ENCODE results near the gene SNRNP25. TPM values are rescaled to one million over a fixed set of nuclear protein-coding genes. Genes with fewer than 3 reads are reported as not detected.

Gene SNRNP25
- total RNA-seq, 4 donors from 2014 or later, result 25.6 to 34.4 (median 28.5) TPM

GRCh38 chr16:67183-67791 lies 13.7 kb downstream of the SNRNP25 start:
- Histone ChIP-seq H3K9me3 (no peaks in the 10 kb centered on the region), H3K4me3 (no peak overlapping the region), H3K36me3 (peaks cover 0 to 28% of the 10 kb centered on the region in 2 donors), H3K27ac (peak overlapping the region in 3 of 4 donors; percentile 38 to 93 (median 53)), H3K27me3 (no peaks in the 10 kb centered on the region), H3K4me1 (peaks cover 0 to 73% (median 49%) of the 10 kb centered on the region in 3 donors)
- 60 to 80% methylated on average over 2 of the region's 10 CpGs for WGBS, 2 donors (ENCODE audit: low coverage in 1 of 2)
- TF ChIP-seq POLR2A (IDR thresholded peaks at IDR 0.05), result no peak
- TF ChIP-seq EP300 (IDR thresholded peaks at IDR 0.05), result no peak
- no peak for TF ChIP-seq CTCF (IDR thresholded peaks at IDR 0.05)
- TF ChIP-seq POLR2AphosphoS5 (IDR thresholded peaks at IDR 0.05), result no peak
- no peak for ATAC-seq

- Histone ChIP-seq H3K36me3 (peaks cover 0 to 19% of the 10 kb centered on the region in 2 donors), H3K27ac (peak overlapping the region in 3 of 4 donors; percentile 38 to 93 (median 53)), H3K27me3 (no peaks in the 10 kb centered on the region), H3K4me3 (no peak overlapping the region), H3K4me1 (peaks cover 0 to 80% (median 55%) of the 10 kb centered on the region in 3 donors), H3K9me3 (no peaks in the 10 kb centered on the region)
- TF ChIP-seq POLR2AphosphoS5 (IDR thresholded peaks at IDR 0.05) (peak; percentile 9), POLR2A (IDR thresholded peaks at IDR 0.05) (no peak)
- ATAC-seq, result peak; percentile 7
- WGBS, 2 donors (ENCODE audit: low coverage in 1 of 2), result no CpG with 5 or more reads among the region's 27 CpGs
These were observed 14.5 kb downstream of the SNRNP25 start for GRCh38 chr16:67884-68789.

GRCh38 chr16:69181-69580 lies 15.6 kb downstream of the SNRNP25 start:
- Histone ChIP-seq H3K36me3 (peaks cover 0 to 9% of the 10 kb centered on the region in 2 donors), H3K4me1 (peaks cover 0 to 90% (median 60%) of the 10 kb centered on the region in 3 donors), H3K4me3 (no peak overlapping the region), H3K27ac (peak overlapping the region in 3 of 4 donors; percentile 32 to 93 (median 35)), H3K9me3 (no peaks in the 10 kb centered on the region), H3K27me3 (no peaks in the 10 kb centered on the region)
- no CpG with 5 or more reads among the region's 8 CpGs for WGBS, 2 donors (ENCODE audit: low coverage in 1 of 2)
- TF ChIP-seq POLR2A (IDR thresholded peaks at IDR 0.05) (no peak), POLR2AphosphoS5 (IDR thresholded peaks at IDR 0.05) (no peak), EP300 (IDR thresholded peaks at IDR 0.05) (no peak), CTCF (IDR thresholded peaks at IDR 0.05) (no peak)
- no peak for ATAC-seq

GRCh38 chr16:71210-71539 lies 17.5 kb downstream of the SNRNP25 start:
- peaks cover 0 to 95% (median 59%) of the 10 kb centered on the region in 3 donors for H3K4me1 ChIP-seq
- H3K9me3 ChIP-seq, result no peaks in the 10 kb centered on the region
- WGBS, 2 donors (ENCODE audit: low coverage in 1 of 2), result 33% methylated on average over 1 of the region's 5 CpGs; no CpG with 5 or more reads in 1 of the 2 donors
- peak overlapping the region; percentile 5 to 94 (median 93) for H3K27ac ChIP-seq
- H3K4me3 ChIP-seq, result peak overlapping the region; percentile 45 to 88
- no peaks in the 10 kb centered on the region for H3K27me3 ChIP-seq
- no peak for ATAC-seq
- H3K36me3 ChIP-seq, result no peaks in the 10 kb centered on the region
- TF ChIP-seq CTCF (IDR thresholded peaks at IDR 0.05) (no peak), EP300 (IDR thresholded peaks at IDR 0.05) (no peak), POLR2AphosphoS5 (IDR thresholded peaks at IDR 0.05) (no peak), POLR2A (IDR thresholded peaks at IDR 0.05) (no peak)

DNA sequence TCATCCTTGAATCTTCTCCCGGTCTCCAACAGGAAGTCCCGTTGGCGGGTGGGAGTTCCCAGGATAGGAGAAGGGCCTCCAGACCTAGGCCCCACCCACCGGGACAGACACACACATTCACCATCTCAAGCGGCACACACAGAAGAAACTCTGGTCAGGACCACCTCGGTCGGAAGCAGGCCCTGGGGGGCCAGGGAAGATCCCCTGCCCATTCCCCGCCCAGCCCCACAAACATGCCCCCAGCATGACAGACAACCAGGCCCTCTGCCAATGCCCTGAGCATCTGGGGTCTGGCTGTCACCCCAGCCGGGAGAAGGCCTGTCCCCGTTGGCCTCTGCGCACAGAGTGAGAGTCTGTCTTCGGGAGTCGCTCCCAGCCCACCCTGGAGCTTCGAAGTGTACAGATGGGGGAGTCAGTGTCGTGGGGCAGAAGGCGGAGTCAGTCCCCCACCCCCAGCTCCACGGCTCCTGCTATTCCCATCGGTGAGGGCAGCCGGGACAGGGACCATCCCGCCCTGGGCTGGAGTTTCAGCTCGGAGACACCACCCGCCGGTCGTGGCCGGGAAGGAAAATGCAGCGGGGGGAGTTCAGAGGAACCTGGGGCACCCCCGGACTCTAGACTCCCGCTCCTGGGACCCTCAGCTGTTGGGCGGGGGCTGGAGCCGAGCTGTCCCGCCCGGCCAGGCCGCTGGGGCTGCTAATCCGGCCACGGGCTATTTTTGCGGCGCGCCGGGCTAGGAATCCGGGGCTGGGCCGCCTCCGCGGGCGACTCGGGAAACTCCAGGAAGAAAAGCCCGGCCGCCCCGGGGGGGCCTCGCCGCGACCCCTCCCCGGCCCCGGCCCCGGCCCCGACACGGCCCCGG lies 18.1 kb downstream of the SNRNP25 start:
- WGBS, 2 donors (ENCODE audit: low coverage in 1 of 2), result no CpG with 5 or more reads among the region's 57 CpGs
- Histone ChIP-seq H3K4me1 (peaks cover 0 to 95% (median 59%) of the 10 kb centered on the region in 3 donors), H3K36me3 (no peaks in the 10 kb centered on the region), H3K9me3 (no peaks in the 10 kb centered on the region), H3K4me3 (peak overlapping the region; percentile 45 to 88), H3K27ac (peak overlapping the region; percentile 36 to 94 (median 93)), H3K27me3 (no peaks in the 10 kb centered on the region)
- peak; percentile 40 for TF ChIP-seq POLR2AphosphoS5 (IDR thresholded peaks at IDR 0.05)
- peak in 3 of 4 experiments; percentile 26 to 45 (median 43) for TF ChIP-seq CTCF (IDR thresholded peaks at IDR 0.05)
- TF ChIP-seq POLR2A (IDR thresholded peaks at IDR 0.05), result peak; percentile 21 to 48
- no peak for TF ChIP-seq EP300 (IDR thresholded peaks at IDR 0.05)
- peak; percentile 50 for ATAC-seq
